Glomerular visceral epithelial cell (primary cell): Measurements from ENCODE around the gene A3GALT2.

Experiments used
- DNase-seq: peaks from one replicate; pipeline ENCODE4 v3.0.0-alpha.2; 2016; ENCODE audit errors: extremely low spot score

Gene A3GALT2

GRCh38 chr1:33332357-33332789 is 11.5 kb upstream of the A3GALT2 start:
- peak; percentile 25 for DNase-seq

DNA sequence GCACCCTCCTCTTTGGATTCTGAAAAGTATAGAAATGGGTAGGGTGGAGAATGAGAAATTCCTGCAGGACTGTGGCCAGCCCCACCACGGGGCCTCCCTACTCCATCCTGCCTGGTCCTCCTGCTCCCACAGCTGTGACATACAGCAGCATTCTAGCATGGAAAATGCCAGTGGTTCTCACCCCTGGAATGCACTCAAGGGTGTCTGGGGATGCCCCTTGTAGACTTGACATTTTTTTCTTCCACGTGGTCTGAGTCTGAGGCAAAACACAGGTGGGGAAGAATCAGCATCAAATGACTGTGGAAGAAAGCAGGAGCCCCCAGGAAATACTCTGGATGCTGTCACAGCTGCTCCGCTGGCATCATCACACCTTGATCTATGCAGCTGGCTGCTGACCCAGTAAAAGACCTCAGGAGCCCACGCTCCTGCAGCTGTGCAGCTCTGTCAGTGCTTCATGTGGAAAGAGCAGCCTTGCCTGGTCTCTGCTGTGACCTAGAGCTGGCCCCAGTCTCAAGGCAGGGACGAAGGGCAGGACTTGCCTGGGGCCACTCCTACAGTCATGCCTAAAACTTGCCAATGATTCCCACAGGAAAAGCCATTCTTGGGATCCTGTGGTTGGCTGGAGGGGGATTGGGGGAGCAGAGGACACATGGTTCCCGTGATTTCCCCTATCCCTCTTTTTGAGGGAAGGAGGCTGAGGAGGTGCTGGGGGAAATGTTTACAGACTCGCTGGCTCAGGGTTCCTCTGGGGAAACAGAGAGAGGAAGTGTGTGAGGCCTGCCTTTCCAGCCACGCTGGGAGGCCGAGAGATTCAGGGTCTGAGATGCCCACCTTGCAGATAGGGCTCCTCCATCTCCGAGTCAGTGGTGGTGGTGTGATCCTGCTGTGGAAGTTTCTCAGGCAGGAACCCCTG is 10.8 kb upstream of the A3GALT2 start:
- DNase-seq, result peak; percentile 63

DNA sequence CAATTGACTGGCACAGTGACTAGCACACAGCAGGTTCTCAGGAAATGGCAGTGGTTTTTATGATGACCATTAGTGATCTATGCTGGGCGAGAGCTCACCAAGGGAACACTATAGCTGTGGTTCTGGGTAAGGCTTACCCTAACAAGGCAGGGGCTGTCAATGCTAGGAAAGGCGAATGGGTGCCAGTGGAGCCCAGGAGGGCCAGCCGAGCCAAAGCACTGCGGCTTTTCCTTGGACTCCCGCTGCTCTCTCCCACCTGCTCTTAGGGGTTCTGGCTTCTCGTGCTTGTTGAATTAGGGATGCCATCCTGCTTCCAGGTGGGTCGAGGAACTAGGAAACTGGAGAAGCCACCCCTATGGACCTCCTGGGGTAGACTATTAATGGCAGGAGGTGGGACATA is 10.0 kb upstream of the A3GALT2 start:
- no peak for DNase-seq

DNA sequence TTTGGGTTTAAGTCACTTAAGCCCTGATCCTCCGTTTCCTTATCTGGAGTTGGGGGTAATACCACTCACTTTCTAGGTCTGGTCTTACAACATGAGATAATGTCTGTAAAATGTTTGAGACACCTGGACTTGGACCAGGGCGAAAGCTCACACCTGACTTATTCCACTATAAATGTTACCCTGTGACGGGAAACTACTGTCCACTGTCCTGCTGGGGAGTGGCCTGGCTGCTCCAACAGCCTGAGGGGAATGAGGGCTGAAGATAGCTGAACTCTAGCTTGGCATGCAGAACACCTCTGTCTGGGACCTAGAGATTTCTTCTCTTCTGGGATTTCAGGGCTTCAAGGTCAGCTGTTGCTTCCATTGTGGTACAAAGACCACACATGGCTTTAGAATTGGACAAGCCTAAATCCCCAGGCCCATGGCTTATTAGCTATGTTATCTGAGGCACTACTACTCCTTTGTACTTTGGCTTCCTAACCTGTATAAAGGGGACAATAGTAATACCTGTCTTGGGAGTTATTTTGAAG is 9.5 kb upstream of the A3GALT2 start:
- no peak for DNase-seq

- no peak for DNase-seq
Observed at GRCh38 chr1:33329600-33330305, 8.9 kb upstream of the A3GALT2 start.

GRCh38 chr1:33328817-33329216 is 7.9 kb upstream of the A3GALT2 start:
- no peak for DNase-seq

DNA sequence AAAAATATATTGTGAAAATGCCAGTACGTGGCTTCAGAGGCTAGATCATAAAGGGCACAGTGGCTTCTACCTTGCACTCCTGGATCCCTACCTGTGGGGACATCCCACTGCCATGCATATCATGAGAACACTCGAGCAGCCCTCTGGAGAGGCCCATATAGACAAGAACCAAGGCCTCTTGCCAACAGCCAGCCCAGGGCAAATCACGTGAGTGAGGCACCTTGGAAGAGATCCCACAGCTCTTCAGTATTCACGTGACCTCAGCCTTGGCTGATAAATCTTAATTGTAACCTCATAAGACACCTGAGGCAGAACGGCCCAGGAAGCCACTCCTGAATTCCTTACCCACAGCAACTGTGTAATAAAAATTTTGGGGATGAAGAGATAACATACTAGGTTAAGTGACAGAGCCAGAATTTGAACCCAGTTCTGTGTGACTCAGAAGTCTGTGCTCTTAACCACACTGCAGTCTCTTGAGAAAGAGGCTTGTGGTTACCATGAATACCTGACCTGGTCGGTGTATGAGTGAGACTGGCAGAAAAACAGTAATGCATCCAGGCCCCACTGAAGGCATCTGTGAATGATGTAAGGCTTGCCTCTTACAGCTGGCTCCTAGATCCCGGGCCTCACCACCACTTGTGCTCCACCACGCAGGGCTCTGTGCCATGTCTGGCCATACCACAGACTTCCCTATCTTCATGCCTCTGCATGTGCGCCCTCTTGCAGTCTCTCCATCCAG is 6.9 kb upstream of the A3GALT2 start:
- peak; percentile 95 for DNase-seq

GRCh38 chr1:33326785-33327184 is 5.9 kb upstream of the A3GALT2 start:
- no peak for DNase-seq

- DNase-seq, result no peak
Observed at GRCh38 chr1:33324677-33325575, 4.0 kb upstream of the A3GALT2 start.

GRCh38 chr1:33323663-33324477 is 3.0 kb upstream of the A3GALT2 start:
- DNase-seq, result no peak

GRCh38 chr1:33322870-33323585 is 2.1 kb upstream of the A3GALT2 start:
- no peak for DNase-seq

DNA sequence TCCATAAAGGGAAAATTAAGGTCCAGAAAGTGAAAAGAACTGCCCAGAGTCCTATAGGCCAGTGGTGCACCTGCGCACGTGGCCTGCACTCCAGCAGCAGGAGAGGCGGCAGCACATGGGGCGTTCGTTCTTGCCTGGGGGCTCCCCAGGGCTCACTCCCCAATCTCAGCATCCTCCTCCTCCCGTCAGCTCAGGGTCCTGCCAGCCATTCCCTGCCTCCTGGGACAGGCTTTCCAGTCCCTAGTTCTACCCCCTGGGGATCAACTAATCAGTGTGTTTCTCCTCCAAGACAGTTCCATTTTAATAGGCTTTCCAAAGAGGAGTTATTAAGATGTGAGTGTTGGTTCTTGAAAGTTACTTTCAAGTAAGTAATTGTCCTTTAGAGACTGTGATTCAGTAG is 1.2 kb upstream of the A3GALT2 start:
- no peak for DNase-seq

DNA sequence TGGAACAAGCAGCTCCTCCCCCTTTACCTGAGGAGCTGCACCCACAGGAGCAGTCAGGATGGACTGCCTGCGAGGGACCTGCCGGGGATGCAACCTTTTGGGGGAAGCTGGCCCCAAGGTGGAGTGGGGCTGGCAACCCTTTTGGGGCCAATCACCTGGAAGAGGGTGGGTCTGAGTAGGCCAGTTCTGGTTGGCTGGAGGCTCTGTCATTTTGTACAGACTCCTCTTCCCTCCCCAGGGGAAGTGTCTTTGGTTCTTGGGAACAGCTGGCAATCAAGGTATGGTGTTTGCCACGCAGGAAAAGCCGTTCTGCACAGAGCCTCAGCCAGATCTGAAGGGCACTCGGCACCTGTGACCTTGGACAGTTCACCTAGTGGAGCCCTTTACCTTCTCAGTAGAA is 280 bp upstream of the A3GALT2 start:
- DNase-seq, result no peak

DNA sequence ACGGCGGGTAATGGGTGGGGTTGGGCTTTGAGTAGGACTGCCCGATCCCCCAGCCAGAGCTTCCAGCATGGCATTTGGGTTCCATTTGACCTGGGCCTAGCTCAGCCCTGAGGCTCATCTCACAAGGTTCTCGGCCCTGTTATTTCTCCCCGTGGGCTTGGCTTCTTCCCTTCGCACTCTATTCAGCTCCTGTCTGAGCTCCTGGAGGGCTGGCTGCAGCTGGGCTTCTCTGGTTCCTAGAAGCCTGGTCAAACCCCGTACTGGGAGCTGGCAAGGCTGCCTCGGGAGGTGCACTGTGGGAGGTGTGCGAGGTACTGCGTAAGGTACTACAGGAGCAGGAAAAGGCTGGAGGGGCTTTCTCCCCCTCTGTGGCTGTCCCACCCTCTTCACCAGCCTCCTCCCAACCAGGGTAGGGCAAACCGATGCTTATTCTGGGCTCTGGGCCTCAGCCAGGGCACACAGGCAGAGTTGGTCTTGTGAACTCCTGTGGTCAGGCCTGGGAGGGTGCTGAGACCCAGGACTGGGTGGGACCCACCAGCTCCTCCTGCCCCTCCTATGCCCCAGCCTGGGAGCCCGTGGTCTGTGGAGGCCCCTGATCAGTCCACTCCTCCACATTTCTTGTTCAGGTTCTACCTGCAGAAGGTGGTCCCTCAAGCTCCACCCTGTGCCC is 814 bp downstream of the A3GALT2 start:
- no peak for DNase-seq

- no peak for DNase-seq
Observed at GRCh38 chr1:33319186-33319948, 1.5 kb downstream of the A3GALT2 start.

DNA sequence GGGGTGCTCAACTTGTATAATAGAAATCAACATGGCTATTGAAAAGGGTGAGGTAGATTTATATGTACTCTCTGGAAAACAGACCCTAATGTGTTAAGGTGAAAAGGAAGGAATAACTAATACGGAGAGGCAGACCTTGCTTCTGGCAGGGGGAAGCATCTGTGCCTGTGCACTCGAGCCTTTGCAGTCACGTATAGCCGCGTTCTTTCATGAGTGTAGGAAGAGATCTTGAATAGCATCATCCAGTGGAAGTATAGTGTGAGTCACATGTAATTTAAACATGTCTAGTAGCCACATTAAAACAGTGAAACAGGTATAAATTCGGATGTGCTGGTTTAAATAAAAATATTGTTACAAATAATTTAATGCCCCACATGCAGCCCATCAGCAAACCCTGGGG is 3.0 kb downstream of the A3GALT2 start:
- no peak for DNase-seq

GRCh38 chr1:33317354-33317753 is 3.5 kb downstream of the A3GALT2 start:
- DNase-seq, result no peak

DNA sequence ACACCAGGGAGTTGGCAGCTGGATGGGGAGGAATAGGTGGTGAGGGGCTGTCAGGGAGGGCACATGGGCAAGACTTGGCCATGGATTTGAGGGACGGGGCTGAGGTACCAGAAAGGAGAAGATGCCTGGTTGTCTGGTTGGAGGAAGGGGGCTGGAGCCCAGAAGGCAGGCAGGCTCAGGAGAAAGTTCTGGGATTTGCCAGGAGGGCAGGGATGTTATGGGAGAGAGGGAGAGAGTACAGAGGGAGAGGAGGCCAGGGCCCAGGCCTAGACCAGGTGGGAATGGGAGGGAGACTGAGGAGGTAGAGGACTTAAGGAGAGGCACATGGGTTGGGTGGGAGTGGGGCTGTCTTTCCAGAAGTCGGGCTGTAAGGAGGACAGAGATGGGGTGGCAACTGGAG is 4.3 kb downstream of the A3GALT2 start:
- no peak for DNase-seq
